GM12864 (cell line): ENCODE measurements around the gene MAP6.

Experiments
- DNase-seq: peaks from one replicate; pipeline ENCODE4 v3.0.0-alpha.2; 2011; ENCODE audit warnings: low read depth
- H3K4me3 ChIP-seq: 2 replicates; pipeline ENCODE4 v1.5.1; 2011; ENCODE audit warnings: mild to moderate bottlenecking, low read depth, low read length, control low read depth
- TF ChIP-seq, protein P1 (sequence below): IDR thresholded peaks from 2 replicates; pipeline ENCODE4 v1.5.1; 2011; ENCODE audit warnings: low read depth, mild to moderate bottlenecking, moderate library complexity, low read length, control low read depth, inconsistent platforms; ENCODE audit errors: missing control alignments

MAP6 gene

DNA sequence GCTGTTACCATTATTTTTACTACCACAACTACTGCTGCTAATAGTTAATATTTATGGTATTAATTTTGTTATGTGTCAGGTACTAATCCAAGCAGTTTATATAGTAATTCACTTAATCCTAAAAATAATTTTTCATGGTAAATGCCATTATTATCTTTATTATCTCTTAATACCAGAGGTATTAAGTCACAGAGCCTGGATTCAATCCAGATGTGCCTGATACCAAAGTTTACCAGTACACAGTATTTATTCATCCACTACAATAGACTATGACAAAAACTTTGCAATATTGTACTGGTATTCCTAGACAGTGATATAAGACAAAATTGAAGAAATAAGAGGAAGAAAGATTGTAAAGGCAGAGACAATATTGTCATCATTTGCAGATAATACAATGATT lies 24.5 kb downstream of the MAP6 start:
- TF ChIP-seq, protein P1, sequence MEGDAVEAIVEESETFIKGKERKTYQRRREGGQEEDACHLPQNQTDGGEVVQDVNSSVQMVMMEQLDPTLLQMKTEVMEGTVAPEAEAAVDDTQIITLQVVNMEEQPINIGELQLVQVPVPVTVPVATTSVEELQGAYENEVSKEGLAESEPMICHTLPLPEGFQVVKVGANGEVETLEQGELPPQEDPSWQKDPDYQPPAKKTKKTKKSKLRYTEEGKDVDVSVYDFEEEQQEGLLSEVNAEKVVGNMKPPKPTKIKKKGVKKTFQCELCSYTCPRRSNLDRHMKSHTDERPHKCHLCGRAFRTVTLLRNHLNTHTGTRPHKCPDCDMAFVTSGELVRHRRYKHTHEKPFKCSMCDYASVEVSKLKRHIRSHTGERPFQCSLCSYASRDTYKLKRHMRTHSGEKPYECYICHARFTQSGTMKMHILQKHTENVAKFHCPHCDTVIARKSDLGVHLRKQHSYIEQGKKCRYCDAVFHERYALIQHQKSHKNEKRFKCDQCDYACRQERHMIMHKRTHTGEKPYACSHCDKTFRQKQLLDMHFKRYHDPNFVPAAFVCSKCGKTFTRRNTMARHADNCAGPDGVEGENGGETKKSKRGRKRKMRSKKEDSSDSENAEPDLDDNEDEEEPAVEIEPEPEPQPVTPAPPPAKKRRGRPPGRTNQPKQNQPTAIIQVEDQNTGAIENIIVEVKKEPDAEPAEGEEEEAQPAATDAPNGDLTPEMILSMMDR: no peak
- H3K4me3 ChIP-seq: no peak overlapping the region
- DNase-seq: no peak

DNA sequence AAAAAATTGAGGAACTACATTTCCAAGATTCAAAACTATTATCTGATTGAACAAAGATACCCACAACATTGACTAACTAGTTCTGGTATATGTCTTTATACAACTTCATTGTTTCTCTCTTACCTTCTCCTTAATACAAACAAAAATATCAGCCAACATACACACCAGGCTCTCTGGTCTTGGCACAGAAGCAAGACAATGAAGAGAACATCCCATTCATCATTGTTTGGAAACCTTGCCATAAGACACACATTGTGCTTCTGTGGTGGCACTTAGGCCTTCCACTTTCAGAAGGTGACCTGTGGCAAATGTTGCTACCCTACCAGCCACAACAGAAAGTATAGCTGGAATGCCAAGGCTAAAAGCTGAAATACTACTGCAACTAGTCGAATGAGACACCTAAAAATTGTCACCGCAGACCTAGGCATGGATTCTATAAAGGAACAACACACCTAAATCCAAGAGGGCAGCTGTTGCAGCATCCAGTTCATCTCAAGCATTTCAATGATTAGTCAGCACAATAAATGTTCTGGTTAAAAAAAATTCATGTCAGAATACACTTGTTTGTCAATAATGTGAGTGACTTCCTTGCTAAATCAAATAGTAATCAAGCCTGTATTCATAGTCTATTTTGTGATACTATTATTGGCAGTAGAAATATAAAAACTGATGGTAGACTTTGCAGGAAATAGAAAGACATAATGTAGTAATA lies 26.3 kb downstream of the MAP6 start:
- no peak overlapping the region for H3K4me3 ChIP-seq
- TF ChIP-seq, protein P1: no peak
- no peak for DNase-seq

DNA sequence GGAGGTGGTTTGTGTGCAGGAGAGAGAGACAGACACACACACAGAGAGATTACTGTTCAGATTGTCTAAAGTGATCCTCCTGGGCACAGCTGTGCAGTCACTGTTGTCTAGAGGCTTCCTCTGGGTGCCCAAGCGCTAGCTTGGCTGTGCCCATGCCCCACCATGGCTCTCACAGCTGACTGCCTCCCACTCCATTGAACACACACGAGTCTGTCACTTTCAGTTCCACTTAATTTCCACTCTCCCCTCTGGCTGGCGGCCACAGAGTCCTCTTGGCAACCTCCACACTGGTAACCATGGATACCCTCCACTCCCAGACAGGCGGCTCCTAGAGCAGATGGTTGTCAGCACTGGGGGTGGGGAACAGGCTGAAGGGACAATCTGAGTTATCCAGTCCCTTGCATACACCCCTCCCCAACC lies 29.1 kb downstream of the MAP6 start:
- TF ChIP-seq, protein P1: no peak
- no peak overlapping the region for H3K4me3 ChIP-seq
- DNase-seq: no peak

DNA sequence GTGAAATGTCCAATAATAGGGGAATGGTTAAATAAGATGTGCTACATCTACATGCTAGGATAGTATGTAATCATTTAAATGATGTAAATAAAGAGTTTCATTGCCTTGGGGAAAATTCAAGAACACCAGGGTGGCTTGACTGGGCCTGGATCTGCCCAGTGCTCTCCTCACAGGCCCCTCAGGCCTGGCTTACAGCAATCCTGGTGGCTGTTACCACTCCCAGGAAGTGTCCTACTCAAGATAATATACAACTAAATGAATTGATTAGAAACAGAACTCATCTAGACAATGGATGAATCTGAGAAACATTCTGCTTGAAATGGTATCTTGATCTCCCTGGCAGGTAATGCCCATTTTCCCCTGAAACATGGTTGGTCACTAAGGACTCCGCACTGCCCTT lies 30.8 kb downstream of the MAP6 start:
- H3K4me3 ChIP-seq: no peak overlapping the region
- no peak for DNase-seq
- TF ChIP-seq, protein P1: no peak

DNA sequence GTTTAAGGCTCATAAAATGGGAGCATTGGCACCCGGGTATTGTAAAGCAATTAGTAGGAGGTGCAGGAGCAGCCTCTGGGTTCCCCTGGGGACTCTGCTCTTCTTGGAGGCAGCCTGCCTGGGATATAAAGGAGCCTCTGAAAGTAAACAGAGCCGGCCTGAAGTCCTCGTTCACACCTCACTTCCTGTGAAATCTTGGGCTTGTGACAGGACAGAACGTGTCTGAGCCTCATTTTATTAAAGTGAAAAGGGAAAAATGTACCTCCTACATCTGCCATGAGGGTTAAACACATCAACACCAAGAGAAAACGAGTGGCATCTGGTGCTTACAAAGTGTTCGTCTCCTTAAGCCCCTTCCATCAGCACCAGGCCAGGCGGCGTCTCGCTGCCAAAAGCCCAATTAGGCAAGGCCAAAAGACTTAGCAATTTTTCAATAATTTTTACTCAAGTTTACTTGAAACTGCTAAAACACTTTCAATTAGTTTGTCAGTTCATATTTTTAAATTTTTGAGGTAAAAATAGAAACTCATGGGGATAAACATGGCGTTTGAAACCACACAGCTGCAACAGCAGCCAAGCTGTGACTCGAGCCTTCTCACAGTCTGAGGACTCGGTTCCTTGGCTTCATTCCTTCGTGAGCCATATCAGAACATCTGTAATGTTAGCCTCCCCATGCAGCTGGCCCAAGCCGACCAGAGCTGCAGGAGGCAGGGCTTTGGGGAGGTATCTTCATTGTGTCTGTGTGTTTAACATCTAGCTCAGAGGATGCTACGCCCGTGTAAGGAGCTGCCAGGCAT lies 33.6 kb downstream of the MAP6 start:
- no peak for DNase-seq
- H3K4me3 ChIP-seq: no peak overlapping the region
- TF ChIP-seq, protein P1: no peak

DNA sequence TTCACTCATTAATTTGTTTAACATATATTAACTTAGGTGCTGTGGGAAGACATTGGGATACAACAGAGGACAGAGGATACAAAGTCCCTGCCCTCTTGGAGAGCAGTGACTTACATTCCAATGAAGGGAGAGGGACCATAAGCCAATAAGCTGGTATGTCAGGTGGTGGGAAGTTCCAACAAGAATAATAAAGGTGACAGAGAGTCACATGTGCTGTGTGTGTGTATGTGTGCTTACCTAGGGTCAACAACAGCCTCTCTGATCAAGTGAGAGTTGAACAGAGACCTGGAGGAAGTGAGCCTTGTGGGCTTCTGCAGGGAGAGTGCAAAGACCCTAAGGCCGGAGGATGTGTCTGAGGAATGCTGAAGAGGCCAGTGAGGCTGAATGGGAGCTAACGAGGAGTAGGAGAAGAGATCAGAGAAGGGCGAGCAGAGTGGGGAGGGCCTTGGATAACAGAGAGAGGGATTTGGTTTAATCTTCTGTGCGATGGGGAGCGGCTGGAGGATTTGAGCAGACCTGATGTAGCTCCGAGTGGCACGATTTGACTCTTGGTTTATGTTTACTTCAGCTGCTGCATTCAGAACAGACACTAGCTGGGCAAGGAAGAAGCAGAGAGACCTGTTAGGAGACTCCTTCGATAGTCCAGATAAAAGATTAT lies 35.3 kb downstream of the MAP6 start:
- TF ChIP-seq, protein P1: no peak
- no peak overlapping the region for H3K4me3 ChIP-seq
- DNase-seq: no peak
